ENCODE results near the gene NT5C2. TPM values are rescaled to one million over a fixed set of nuclear protein-coding genes. Genes with fewer than 3 reads are reported as not detected.
"Not testable (repeated sequence)": the region's sequence is repeated elsewhere in the genome, so short reads cannot be mapped to it uniquely, and the experiment has no call there.

The NT5C2 gene
- total and polyA plus RNA-seq, 2 donors (not counting 1 experiment from before 2014, with no cell fraction given) = 38.6 to 80.8 TPM

- H3K79me2 ChIP-seq (ENCODE audit: control insufficient read depth, insufficient read depth, low read length) = peaks cover 65% of the 10 kb centered on the region
- not testable (repeated sequence) for H3K9me3 ChIP-seq (ENCODE audit: control extremely low read depth in 1 of 3, control insufficient read depth in 2 of 3, insufficient read depth in 1 of 3, low read length in 2 of 3); H3K27me3 Mint-ChIP-seq; H3K27me3 ChIP-seq (replicated peaks in 1 of 4; ENCODE audit: control extremely low read depth in 1 of 4, control insufficient read depth in 3 of 4, insufficient read depth in 4 of 4, low read length in 3 of 4); H2AFZ ChIP-seq (ENCODE audit: insufficient read depth, low read depth, low read length, poor library complexity, severe bottlenecking); H3K9me3 Mint-ChIP-seq (ENCODE audit: insufficient read depth); ATAC-seq (ENCODE audit: low read depth); H3K27ac Mint-ChIP-seq; H3K36me3 ChIP-seq (replicated peaks in 1 of 2; ENCODE audit: control extremely low read depth in 1 of 2, control insufficient read depth in 1 of 2, extremely low read depth in 1 of 2, insufficient read depth in 2 of 2, low read length in 1 of 2); DNase-seq
- H3K9ac ChIP-seq (ENCODE audit: low read length) = peak overlapping the region; percentile 85
- intact Hi-C loops (cut with micrococcal nuclease) = loop anchor here (5.0 kb wide), 2 partner anchors 486 to 689 kb away; partner anchors contain the start of genes ACTR1A and SUFU
- CTCF ChIA-PET = interaction anchor here (0.5 kb wide), 1 partner anchor 26 kb away, joined by 5 read pairs; no protein-coding TSS in a partner anchor
- POLR2A ChIA-PET = interaction anchor here (2.9 kb wide), 1 partner anchor 9 kb away, joined by 23 read pairs; no protein-coding TSS in a partner anchor
- Mint-ChIP-seq H3K4me3 (peak overlapping the region; percentile 99), H3K4me1 (peaks cover 43% of the 10 kb centered on the region)
- peaks cover 23 to 29% of the 10 kb centered on the region in 2 donors for H3K4me1 ChIP-seq (ENCODE audit: control insufficient read depth in 2 of 2, insufficient read depth in 2 of 2, low read length in 2 of 2)
- 95% methylated on average over 4 of the region's 7 CpGs for WGBS (ENCODE audit: insufficient coverage)
- H3K4me3 ChIP-seq (ENCODE audit: control extremely low read depth in 1 of 5, extremely low read depth in 1 of 5, insufficient read depth in 1 of 5, low read depth in 2 of 5, low read length in 4 of 5) = peak overlapping the region in 3 of 5 experiments; percentile 11 to 92 (median 77)
- H3K4me2 ChIP-seq (replicated peaks; ENCODE audit: low read depth, low read length, poor library complexity, severe bottlenecking) = peak overlapping the region; percentile 75
- H3K27ac ChIP-seq (ENCODE audit: low read length in 2 of 2) = peak overlapping the region in 1 of 2 donors; percentile 87
- peaks cover 19% of the 10 kb centered on the region for H4K20me1 ChIP-seq (ENCODE audit: control insufficient read depth, insufficient read depth, low read length, poor library complexity, severe bottlenecking)
Measured at GRCh38 chr10:103191198-103191597, 1.9 kb downstream of the NT5C2 start.

GRCh38 chr10:103188853-103189252, 4.2 kb downstream of the NT5C2 start:
- Histone ChIP-seq H3K36me3 (replicated peaks in 1 of 2; ENCODE audit: control extremely low read depth in 1 of 2, control insufficient read depth in 1 of 2, extremely low read depth in 1 of 2, insufficient read depth in 2 of 2, low read length in 1 of 2) (no peaks in the 10 kb centered on the region), H3K4me2 (replicated peaks; ENCODE audit: low read depth, low read length, poor library complexity, severe bottlenecking) (no peak overlapping the region), H4K20me1 (ENCODE audit: control insufficient read depth, insufficient read depth, low read length, poor library complexity, severe bottlenecking) (peaks cover 24% of the 10 kb centered on the region), H3K9me3 (ENCODE audit: control extremely low read depth in 1 of 3, control insufficient read depth in 2 of 3, insufficient read depth in 1 of 3, low read length in 2 of 3) (no peaks in the 10 kb centered on the region), H3K79me2 (ENCODE audit: control insufficient read depth, insufficient read depth, low read length) (peaks cover 89% of the 10 kb centered on the region), H2AFZ (ENCODE audit: insufficient read depth, low read depth, low read length, poor library complexity, severe bottlenecking) (no peak overlapping the region), H3K27me3 (replicated peaks in 1 of 4; ENCODE audit: control extremely low read depth in 1 of 4, control insufficient read depth in 3 of 4, insufficient read depth in 4 of 4, low read length in 3 of 4) (no peaks in the 10 kb centered on the region), H3K9ac (ENCODE audit: low read length) (no peak overlapping the region), H3K4me3 (ENCODE audit: control extremely low read depth in 1 of 5, extremely low read depth in 1 of 5, insufficient read depth in 1 of 5, low read depth in 2 of 5, low read length in 4 of 5) (no peak overlapping the region), H3K27ac (ENCODE audit: low read length in 2 of 2) (no peak overlapping the region), H3K4me1 (ENCODE audit: control insufficient read depth in 2 of 2, insufficient read depth in 2 of 2, low read length in 2 of 2) (peaks cover 37 to 38% of the 10 kb centered on the region in 2 donors)
- Mint-ChIP-seq H3K4me1 (peaks cover 58% of the 10 kb centered on the region), H3K27ac (no peak overlapping the region), H3K9me3 (ENCODE audit: insufficient read depth) (no peaks in the 10 kb centered on the region), H3K4me3 (no peak overlapping the region), H3K27me3 (no peaks in the 10 kb centered on the region)
- DNase-seq = no peak
- 96% methylated on average over 5 of the region's 6 CpGs for WGBS (ENCODE audit: insufficient coverage)
- POLR2A ChIA-PET = no interaction called here
- TF ChIP-seq CTCF (IDR thresholded peaks at IDR 0.05) (no peak), EZH2 (IDR thresholded peaks at IDR 0.05; ENCODE audit: borderline replicate concordance, insufficient read depth, low read depth, low read length, poor library complexity, severe bottlenecking) (no peak)
- CTCF ChIA-PET = interaction anchor here (1.2 kb wide), 1 partner anchor 271 kb away, joined by 3 read pairs; the partner anchor contains the start of gene CNNM2
- no peak for ATAC-seq (ENCODE audit: low read depth)
- intact Hi-C loops (cut with micrococcal nuclease) = no loop called here

Measured in B cell (primary cell).